H1 (cell line): ENCODE measurements around the gene PRKCD. TPM values are rescaled to one million over a fixed set of nuclear protein-coding genes. Genes with fewer than 3 reads are reported as not detected.

Experiments
- CTCF ChIA-PET: fragments of 300-600 bp; sonication (Branson Sonifier 250); formaldehyde crosslinking; loops from one replicate; lab custom pipeline; 2021; ENCODE audit not compliant: partially characterized antibody; lab: Charles Lee
- POLR2A ChIA-PET: fragments of 300-600 bp; sonication (Branson Sonifier 250); formaldehyde crosslinking; loops from one replicate; lab custom pipeline; 2021; ENCODE audit warnings: inconsistent platforms; ENCODE audit not compliant: partially characterized antibody; lab: Charles Lee
- DNase-seq, 2 experiments: peaks; one replicate each; pipeline versions ENCODE4 v3.0.0 to v3.0.0-alpha.2; 2010 to 2022; ENCODE audit warnings: low spot score in 2 of 2, low read depth in 1 of 2, mixed read lengths in 1 of 2
- FAIRE-seq: peaks from 2 replicates; lab custom pipeline; 2011; peaks lifted over from hg19 to GRCh38; lab: Jason Lieb, UNC
- H2AFZ ChIP-seq: 2 replicates; pipeline ENCODE4 v1.8.1; 2012; ENCODE audit warnings: low read length, inconsistent platforms
- H2AK5ac ChIP-seq: 2 replicates; pipeline ENCODE4 v1.6.1; 2013; ENCODE audit warnings: low read depth, low read length
- H2BK120ac ChIP-seq: replicated peaks from 2 replicates; pipeline ENCODE3; 2013; ENCODE audit warnings: low read depth, low read length, inconsistent platforms
- H2BK12ac ChIP-seq: 2 replicates; pipeline ENCODE4 v1.6.1; 2013; ENCODE audit warnings: low read depth, low read length
- H2BK15ac ChIP-seq: 2 replicates; pipeline ENCODE4 v1.6.1; 2013; ENCODE audit warnings: low read length
- H2BK20ac ChIP-seq: 2 replicates; pipeline ENCODE4 v1.6.1; 2013; ENCODE audit warnings: low read length
- H2BK5ac ChIP-seq: 2 replicates; pipeline ENCODE4 v1.6.1; 2013; ENCODE audit warnings: low read depth, low read length
- H3K14ac ChIP-seq: 2 replicates; pipeline ENCODE4 v1.6.1; 2013; ENCODE audit warnings: inconsistent platforms; ENCODE audit not compliant: insufficient read length
- H3K18ac ChIP-seq: 2 replicates; pipeline ENCODE4 v1.6.1; 2013; ENCODE audit warnings: low read length; ENCODE audit errors: extremely low read depth
- H3K23ac ChIP-seq: 2 replicates; pipeline ENCODE4 v1.6.1; 2013; ENCODE audit warnings: inconsistent platforms; ENCODE audit not compliant: insufficient read length
- H3K23me2 ChIP-seq: 2 replicates; pipeline ENCODE4 v1.6.1; 2013; ENCODE audit warnings: low read depth, low read length
- H3K27ac ChIP-seq: 2 replicates; pipeline ENCODE4 v1.6.1; 2011; ENCODE audit warnings: low read depth, low read length, inconsistent platforms
- H3K27me3 ChIP-seq, 4 experiments: replicated peaks in 1 of 4; 1 replicate in 1 of 4; 2 replicates in 3 of 4; pipeline versions ENCODE4 v1.6.1 to v1.8.1; 2011 to 2013; ENCODE audit warnings: low read length in 3 of 4, mild to moderate bottlenecking in 3 of 4, inconsistent platforms in 2 of 4, mixed read lengths in 2 of 4, moderate library complexity in 1 of 4; ENCODE audit not compliant: control insufficient read depth in 3 of 4, insufficient read depth in 3 of 4; ENCODE audit errors: extremely low read depth in 1 of 4
- H3K36me3 ChIP-seq, 4 experiments: 2 replicates each; pipeline versions ENCODE4 v1.6.1 to v1.8.1; 2011 to 2013; ENCODE audit warnings: mild to moderate bottlenecking in 4 of 4, low read length in 3 of 4, moderate library complexity in 2 of 4, control low read depth in 1 of 4, inconsistent platforms in 1 of 4; ENCODE audit not compliant: insufficient read depth in 4 of 4, control insufficient read depth in 2 of 4
- H3K4ac ChIP-seq: replicated peaks from 2 replicates; pipeline ENCODE3; 2013; ENCODE audit warnings: low read length, low read depth, mixed read lengths, inconsistent platforms; ENCODE audit not compliant: insufficient read length
- H3K4me1 ChIP-seq, 4 experiments: replicated peaks in 1 of 4; 1 replicate in 1 of 4; 2 replicates in 3 of 4; pipeline versions ENCODE4 v1.6.1 to v1.8.1; 2011 to 2013; ENCODE audit warnings: low read length in 3 of 4, inconsistent platforms in 2 of 4, mixed read lengths in 1 of 4; ENCODE audit not compliant: insufficient read depth in 4 of 4, control insufficient read depth in 3 of 4
- H3K4me2 ChIP-seq, 2 experiments: 2 replicates each; pipeline versions ENCODE4 v1.6.1 to v1.8.1; 2011 to 2013; ENCODE audit warnings: low read depth in 2 of 2, low read length in 2 of 2, control low read depth in 1 of 2, inconsistent platforms in 1 of 2, mild to moderate bottlenecking in 1 of 2; ENCODE audit not compliant: insufficient read depth in 1 of 2
- H3K4me3 ChIP-seq, 4 experiments: fragments of 200-600, 300-600 bp in 1 of 4; sonication (generic), shearing (Covaris generic), sonication (Bioruptor Twin) in 1 of 4; 2 replicates each; pipeline versions ENCODE4 v1.5.1 to v1.8.1; 2011 to 2016; ENCODE audit warnings: low read length in 4 of 4, low read depth in 3 of 4, control low read depth in 2 of 4, inconsistent platforms in 2 of 4, mild to moderate bottlenecking in 2 of 4, mixed read lengths in 1 of 4, moderate library complexity in 1 of 4; ENCODE audit not compliant: insufficient read depth in 2 of 4; ENCODE audit errors: extremely low read depth in 1 of 4
- H3K56ac ChIP-seq: replicated peaks from 2 replicates; pipeline ENCODE3; 2013; ENCODE audit warnings: low read depth, mild to moderate bottlenecking, mixed read lengths, low read length, inconsistent platforms; ENCODE audit not compliant: insufficient read length
- H3K79me1 ChIP-seq: 2 replicates; pipeline ENCODE4 v1.6.1; 2013; ENCODE audit warnings: low read depth, low read length, control low read depth
- H3K79me2 ChIP-seq, 2 experiments: 2 replicates each; pipeline versions ENCODE4 v1.6.1 to v1.8.1; 2012 to 2013; ENCODE audit warnings: low read length in 2 of 2, mild to moderate bottlenecking in 2 of 2, inconsistent platforms in 1 of 2; ENCODE audit not compliant: insufficient read depth in 2 of 2, control insufficient read depth in 1 of 2
- H3K9ac ChIP-seq, 4 experiments: replicated peaks in 1 of 4; 1 replicate in 1 of 4; 2 replicates in 3 of 4; pipeline versions ENCODE4 v1.6.1 to v1.8.1; 2011 to 2013; ENCODE audit warnings: low read depth in 3 of 4, low read length in 3 of 4, control low read depth in 2 of 4, mild to moderate bottlenecking in 2 of 4, moderate library complexity in 2 of 4, inconsistent platforms in 1 of 4; ENCODE audit errors: extremely low read depth in 1 of 4
- H3K9me3 ChIP-seq, 2 experiments: 2 replicates each; pipeline versions ENCODE4 v1.6.1 to v1.8.1; 2012 to 2013; ENCODE audit warnings: mild to moderate bottlenecking in 2 of 2, moderate library complexity in 2 of 2, control low read depth in 1 of 2, inconsistent platforms in 1 of 2, low read depth in 1 of 2, low read length in 1 of 2, mixed read lengths in 1 of 2; ENCODE audit not compliant: insufficient read depth in 2 of 2
- H4K20me1 ChIP-seq, 2 experiments: replicated peaks in 1 of 2; 2 replicates each; pipeline versions ENCODE3 to v1.8.1; 2011 to 2013; ENCODE audit warnings: inconsistent platforms in 2 of 2, low read length in 2 of 2, mild to moderate bottlenecking in 1 of 2; ENCODE audit not compliant: insufficient read depth in 2 of 2, control insufficient read depth in 1 of 2
- H4K5ac ChIP-seq: 2 replicates; pipeline ENCODE4 v1.6.1; 2013; ENCODE audit warnings: low read length, low read depth, mixed read lengths, inconsistent platforms; ENCODE audit not compliant: insufficient read length
- H4K8ac ChIP-seq: 2 replicates; pipeline ENCODE4 v1.8.0; 2013; ENCODE audit warnings: mild to moderate bottlenecking, moderate library complexity, low read length, inconsistent platforms; ENCODE audit not compliant: insufficient read depth; ENCODE audit errors: extremely low read depth
- H4K91ac ChIP-seq: replicated peaks from 2 replicates; pipeline ENCODE3; 2013; ENCODE audit warnings: low read length, mixed read lengths, inconsistent platforms; ENCODE audit not compliant: insufficient read length
- ASH2L ChIP-seq: fragments of 200-600, 300-600 bp; sonication (generic); IDR thresholded peaks from one replicate; pipeline ENCODE4 v1.7.1; 2017; ENCODE audit warnings: low read length
- CEBPB ChIP-seq: IDR thresholded peaks from 2 replicates; pipeline ENCODE4 v1.6.1; 2012; ENCODE audit warnings: low read depth, low read length
- E2F6 ChIP-seq: IDR thresholded peaks from 2 replicates; pipeline ENCODE4 v1.6.1; 2012; ENCODE audit warnings: inconsistent platforms
- EGR1 ChIP-seq: IDR thresholded peaks from 2 replicates; pipeline ENCODE4 v1.6.1; 2011; ENCODE audit warnings: low read depth, low read length, borderline replicate concordance
- HDAC6 ChIP-seq: IDR thresholded peaks from one replicate; pipeline ENCODE4 v1.7.1; 2012; ENCODE audit warnings: low read depth, mild to moderate bottlenecking, inconsistent platforms, low read length, moderate library complexity
- KDM4A ChIP-seq: IDR thresholded peaks from one replicate; pipeline ENCODE4 v1.7.1; 2012; ENCODE audit warnings: low read depth, mild to moderate bottlenecking, moderate library complexity, low read length, inconsistent platforms; ENCODE audit not compliant: severe bottlenecking
- KDM5A ChIP-seq: fragments of 200-600 bp; IDR thresholded peaks from 2 replicates; pipeline ENCODE4 v1.7.1; 2012; ENCODE audit warnings: mild to moderate bottlenecking, low read length, inconsistent platforms, mixed read lengths
- NANOG ChIP-seq: IDR thresholded peaks from 2 replicates; pipeline ENCODE4 v1.6.1; 2011; ENCODE audit warnings: low read length, low read depth, mild to moderate bottlenecking, inconsistent platforms; ENCODE audit not compliant: insufficient read depth, poor library complexity, severe bottlenecking
- PHF8 ChIP-seq: fragments of 200-600 bp; sonication (generic); conservative IDR thresholded peaks from 2 replicates; pipeline ENCODE4 v1.7.1; 2012; ENCODE audit warnings: low read depth, mild to moderate bottlenecking, inconsistent platforms, low read length, moderate library complexity
- POLR2AphosphoS5 ChIP-seq: IDR thresholded peaks from 2 replicates; pipeline ENCODE4 v1.6.1; 2011; ENCODE audit warnings: low read depth, low read length
- POU5F1 ChIP-seq: IDR thresholded peaks from 2 replicates; pipeline ENCODE4 v1.6.1; 2011; ENCODE audit warnings: low read depth, mild to moderate bottlenecking, low read length, moderate library complexity
- RNF2 ChIP-seq: fragments of 200-900, 300-1000 bp; sonication (generic); IDR thresholded peaks from 2 replicates; pipeline ENCODE4 v1.7.1; 2016; ENCODE audit warnings: borderline replicate concordance, low read depth, mild to moderate bottlenecking, antibody characterized with exemption, low read length; ENCODE audit not compliant: poor library complexity, severe bottlenecking; ENCODE audit errors: missing control alignments
- SP1 ChIP-seq: IDR thresholded peaks from 2 replicates; pipeline ENCODE4 v1.6.1; 2011; ENCODE audit warnings: low read depth, low read length
- TAF1 ChIP-seq: IDR thresholded peaks from 2 replicates; pipeline ENCODE4 v1.6.1; 2011; ENCODE audit warnings: mild to moderate bottlenecking, low read depth, low read length
- WGBS, 2 experiments: shearing (Covaris generic) in 1 of 2; methylation state at CpG; one replicate each; pipeline versions ENCODE4 v1.1.6 to v1.1.7; 2013 to 2015; ENCODE audit warnings: low lambda C conversion rate in 2 of 2, mixed read lengths in 2 of 2, inconsistent platforms in 1 of 2, low coverage in 1 of 2, missing lambda C conversion rate in 1 of 2; ENCODE audit not compliant: insufficient replicate concordance in 2 of 2, insufficient coverage in 1 of 2, insufficient read length in 1 of 2; ENCODE audit errors: extremely low coverage in 1 of 2, missing lambda C conversion rate in 1 of 2; 5-methylcytosine and 5-hydroxymethylcytosine counted together
- polyA plus RNA-seq, 7 experiments: library from polyadenylated mRNA; depleted of rRNA in 3 of 7; stranded (reverse) in 5 of 7; unstranded in 2 of 7; fragments of >200 nt in 5 of 7; fragments of 200-250 nt in 2 of 7; gene quantifications; 1 replicate in 5 of 7; 2 replicates in 1 of 7; 4 replicates in 1 of 7; pipeline versions ENCODE4 v1.2.1 to v1.2.3, GENCODE V29; 2011 to 2013; ENCODE audit warnings: missing spikeins in 2 of 7, mixed read lengths in 2 of 7
- total RNA-seq: library from RNA; stranded (reverse); fragmentation: NEBNext Ultra II Directional; extraction: Animal tissue kit (Norgen Biotek cat#: 25700); gene quantifications from 2 replicates; pipeline ENCODE4 v1.2.1, GENCODE V29; 2021

The PRKCD gene
- total and polyA plus RNA-seq, 2 of the 8 experiments (the other 6 are each of a cell fraction or from before 2014, with no cell fraction given): 22.6 to 23.9 TPM

- Histone ChIP-seq H2AK5ac (no peak overlapping the region), H3K27ac (no peak overlapping the region), H3K4ac (no peak overlapping the region), H4K5ac (no peak overlapping the region), H2BK12ac (no peak overlapping the region), H2BK120ac (no peak overlapping the region), H3K79me1 (no peaks in the 10 kb centered on the region; the same call in 1 of the 2 replicates), H3K9ac (no peak overlapping the region), H4K8ac (0 out of 2 replicates have a peak overlapping the region, but pooled peaks have one; percentile 9), H3K23ac (no peak overlapping the region), H3K4me2 (no peak overlapping the region), H4K20me1 (peaks cover 0 to 4% of the 10 kb centered on the region in 2 experiments), H2BK5ac (no peak overlapping the region), H3K79me2 (no peaks in the 10 kb centered on the region), H3K4me3 (no peak overlapping the region), H3K4me1 (no peaks in the 10 kb centered on the region; a peak in 1 of 7 replicates), H4K91ac (no peak overlapping the region), H2AFZ (no peak overlapping the region), H3K36me3 (no peaks in the 10 kb centered on the region; a peak in 1 of 8 replicates), H3K27me3 (no peaks in the 10 kb centered on the region), H3K18ac (no peak overlapping the region), H3K9me3 (no peaks in the 10 kb centered on the region), H3K14ac (no peak overlapping the region), H3K56ac (no peak overlapping the region), H2BK20ac (no peak overlapping the region), H3K23me2 (no peaks in the 10 kb centered on the region), H2BK15ac (no peak overlapping the region)
- DNase-seq: no peak
- no peak for FAIRE-seq
- CTCF ChIA-PET: interaction anchor here (1.2 to 2.2 kb wide), 6 partner anchors 10 to 51 kb away, joined by 3 to 9 read pairs (median 6); no protein-coding TSS in a partner anchor
- POLR2A ChIA-PET: interaction anchor here (1.1 to 1.8 kb wide), 3 partner anchors 12 to 15 kb away, joined by 3 to 4 read pairs (median 3); no protein-coding TSS in a partner anchor
- 79% methylated on average over 4 of the region's 4 CpGs; no CpG with 5 or more reads in 1 of the 2 experiments for WGBS, 2 experiments
- TF ChIP-seq CEBPB (no peak), ASH2L (no peak), E2F6 (no peak), SP1 (no peak), TAF1 (no peak), KDM5A (no peak), KDM4A (no peak), POLR2AphosphoS5 (no peak), HDAC6 (no peak), PHF8 (no peak), EGR1 (no peak), NANOG (no peak), RNF2 (no peak), POU5F1 (no peak)
Observed at GRCh38 chr3:53144446-53144845, 16.6 kb upstream of the PRKCD start.
